SK-N-SH treated with all-trans-retinoic acid at 6 μM for 48 hours (cell line): ENCODE results near the gene CRIP2.

ENCODE experiments used
- ATAC-seq: fragments of 200-7000 bp; cut with Tn5 transposase; 3 replicates; pipeline ENCODE4 v1.9.1; 2020; ENCODE audit warnings: mild to moderate bottlenecking, moderate library complexity
- ARNTL ChIP-seq: fragments of 450-650 bp; formaldehyde crosslinking; IDR thresholded peaks from 2 replicates; pipeline ENCODE4 v1.5.0; 2020; ENCODE audit warnings: low read depth, mild to moderate bottlenecking, moderate library complexity, borderline replicate concordance
- BACH2 ChIP-seq: fragments of 250-450 bp; sonication (Bioruptor Pico); IDR thresholded peaks from 2 replicates; pipeline ENCODE4 v1.9.0; 2021; ENCODE audit warnings: mild to moderate bottlenecking, borderline replicate concordance
- CREB5 ChIP-seq: fragments of 250-450 bp; sonication (Bioruptor Pico); IDR thresholded peaks from 2 replicates; pipeline ENCODE4 v1.5.1; 2020; ENCODE audit warnings: low read depth, mild to moderate bottlenecking, moderate library complexity
- CSDC2 ChIP-seq: fragments of 250-450 bp; sonication (Bioruptor Pico); IDR thresholded peaks from 2 replicates; pipeline ENCODE4 v1.5.0; 2020; ENCODE audit warnings: mild to moderate bottlenecking, moderate library complexity
- CSRNP3 ChIP-seq: fragments of 250-450 bp; sonication (Bioruptor Pico); IDR thresholded peaks from 2 replicates; pipeline ENCODE4 v1.5.1; 2021; ENCODE audit warnings: mild to moderate bottlenecking, moderate library complexity
- GLIS3 ChIP-seq: fragments of 250-450 bp; sonication (Bioruptor Pico); IDR thresholded peaks from 2 replicates; pipeline ENCODE4 v1.5.0; 2020; ENCODE audit warnings: mild to moderate bottlenecking, moderate library complexity
- ISL1 ChIP-seq: fragments of 250-450 bp; sonication (Bioruptor Pico); IDR thresholded peaks from 2 replicates; pipeline ENCODE4 v2.1.2; 2022; ENCODE audit warnings: mild to moderate bottlenecking, moderate library complexity
- OSR1 ChIP-seq: fragments of 250-450 bp; sonication (Bioruptor Pico); IDR thresholded peaks from 2 replicates; pipeline ENCODE4 v1.8.0; 2022; ENCODE audit warnings: moderate library complexity, mild to moderate bottlenecking, inconsistent platforms
- PATZ1 ChIP-seq: fragments of 250-450 bp; sonication (Bioruptor Pico); IDR thresholded peaks from 2 replicates; pipeline ENCODE4 v1.8.0; 2020; ENCODE audit warnings: mild to moderate bottlenecking, moderate library complexity, borderline replicate concordance
- POU6F1 ChIP-seq: fragments of 250-450 bp; sonication (Bioruptor Pico); IDR thresholded peaks from 2 replicates; pipeline ENCODE4 v1.8.0; 2021; ENCODE audit warnings: low read depth, mild to moderate bottlenecking, moderate library complexity, borderline replicate concordance
- PPARA ChIP-seq: fragments of 250-450 bp; sonication (Bioruptor Pico); IDR thresholded peaks from 2 replicates; pipeline ENCODE4 v1.5.0; 2020; ENCODE audit warnings: mild to moderate bottlenecking, borderline replicate concordance
- RARB ChIP-seq: fragments of 250-450 bp; sonication (Bioruptor Pico); IDR thresholded peaks from 2 replicates; pipeline ENCODE4 v1.8.0; 2021; ENCODE audit warnings: mild to moderate bottlenecking, moderate library complexity
- SNAI2 ChIP-seq: fragments of 250-450 bp; sonication (Bioruptor Pico); IDR thresholded peaks from 2 replicates; pipeline ENCODE4 v1.5.0; 2020; ENCODE audit warnings: mild to moderate bottlenecking, moderate library complexity
- TCF4 ChIP-seq: fragments of 250-450 bp; sonication (Bioruptor Pico); IDR thresholded peaks from 2 replicates; pipeline ENCODE4 v1.8.0; 2021; ENCODE audit warnings: mild to moderate bottlenecking, moderate library complexity, borderline replicate concordance
- TOX ChIP-seq: fragments of 250-450 bp; sonication (Bioruptor Pico); IDR thresholded peaks from 2 replicates; pipeline ENCODE4 v1.8.0; 2021; ENCODE audit warnings: mild to moderate bottlenecking, moderate library complexity, borderline replicate concordance
- TSHZ2 ChIP-seq: fragments of 250-450 bp; sonication (Bioruptor Pico); IDR thresholded peaks from 2 replicates; pipeline ENCODE4 v1.5.0; 2020; ENCODE audit warnings: mild to moderate bottlenecking, moderate library complexity
- ZC3H10 ChIP-seq: fragments of 250-450 bp; sonication (Bioruptor Pico); IDR thresholded peaks from 2 replicates; pipeline ENCODE4 v1.5.1; 2021; ENCODE audit warnings: mild to moderate bottlenecking, moderate library complexity
- ZFP3 ChIP-seq: fragments of 250-450 bp; sonication (Bioruptor Pico); IDR thresholded peaks from 2 replicates; pipeline ENCODE4 v1.5.0; 2020; ENCODE audit warnings: mild to moderate bottlenecking, moderate library complexity
- ZFP30 ChIP-seq: fragments of 450-650 bp; formaldehyde crosslinking; IDR thresholded peaks from 2 replicates; pipeline ENCODE4 v1.5.0; 2022; ENCODE audit warnings: mild to moderate bottlenecking, moderate library complexity
- ZNF565 ChIP-seq: fragments of 450-650 bp; formaldehyde crosslinking; conservative IDR thresholded peaks from 2 replicates; pipeline ENCODE4 v1.5.0; 2020; ENCODE audit warnings: low read depth, mild to moderate bottlenecking, moderate library complexity
- ZNF70 ChIP-seq: fragments of 450-650 bp; formaldehyde crosslinking; IDR thresholded peaks from 2 replicates; pipeline ENCODE4 v1.5.0; 2020; ENCODE audit warnings: mild to moderate bottlenecking, moderate library complexity
- ZNF8 ChIP-seq: fragments of 450-650 bp; formaldehyde crosslinking; IDR thresholded peaks from 2 replicates; pipeline ENCODE4 v1.5.0; 2020; ENCODE audit warnings: mild to moderate bottlenecking, moderate library complexity

The CRIP2 gene

GRCh38 chr14:105528586-105529318, 54.1 kb downstream of the CRIP2 start:
- ATAC-seq, result no peak

GRCh38 chr14:105529319-105529568, 54.6 kb downstream of the CRIP2 start:
- no peak for ATAC-seq
- TF ChIP-seq PPARA (CRISPR knock-in tag) (no peak), ZNF8 (CRISPR knock-in tag) (no peak), SNAI2 (CRISPR knock-in tag) (no peak), CSRNP3 (CRISPR knock-in tag) (no peak), ZNF565 (CRISPR knock-in tag) (no peak), CREB5 (CRISPR knock-in tag) (no peak), ZC3H10 (no peak), PATZ1 (CRISPR knock-in tag) (no peak), ISL1 (CRISPR knock-in tag) (no peak), ZFP3 (CRISPR knock-in tag) (no peak), ZNF70 (CRISPR knock-in tag) (no peak), TCF4 (CRISPR knock-in tag) (no peak)

More at GRCh38 chr14:105528586-105529318, 54.1 kb downstream of the CRIP2 start:
- TF ChIP-seq ZNF70 (CRISPR knock-in tag) (no peak), ZC3H10 (no peak), BACH2 (CRISPR knock-in tag) (no peak), SNAI2 (CRISPR knock-in tag) (no peak), ZFP3 (CRISPR knock-in tag) (no peak), PPARA (CRISPR knock-in tag) (no peak), RARB (no peak), POU6F1 (CRISPR knock-in tag) (no peak), CSDC2 (CRISPR knock-in tag) (no peak), GLIS3 (no peak), CSRNP3 (CRISPR knock-in tag) (no peak), TCF4 (CRISPR knock-in tag) (no peak), TOX (CRISPR knock-in tag) (no peak), ZFP30 (CRISPR knock-in tag) (no peak), ZNF565 (CRISPR knock-in tag) (no peak), ZNF8 (CRISPR knock-in tag) (no peak), OSR1 (no peak), TSHZ2 (no peak), ARNTL (CRISPR knock-in tag) (no peak)
